ENCODE measurements around the gene BANF2.

GRCh38 chr20:17650301-17651128 lies 49.3 kb upstream of the BANF2 start:
- TF ChIP-seq EZH2 (IDR thresholded peaks at IDR 0.05): no peak
- no peak for TF ChIP-seq POLR2AphosphoS5 (IDR thresholded peaks at IDR 0.05; ENCODE audit: borderline replicate concordance, low read depth, low read length)
